ENCODE measurements around the gene PUDP. TPM values are rescaled to one million over a fixed set of nuclear protein-coding genes. Genes with fewer than 3 reads are reported as not detected.

PUDP gene
- total RNA-seq, 2 donors from 2014 or later, result 3.4 to 12.7 TPM

DNA sequence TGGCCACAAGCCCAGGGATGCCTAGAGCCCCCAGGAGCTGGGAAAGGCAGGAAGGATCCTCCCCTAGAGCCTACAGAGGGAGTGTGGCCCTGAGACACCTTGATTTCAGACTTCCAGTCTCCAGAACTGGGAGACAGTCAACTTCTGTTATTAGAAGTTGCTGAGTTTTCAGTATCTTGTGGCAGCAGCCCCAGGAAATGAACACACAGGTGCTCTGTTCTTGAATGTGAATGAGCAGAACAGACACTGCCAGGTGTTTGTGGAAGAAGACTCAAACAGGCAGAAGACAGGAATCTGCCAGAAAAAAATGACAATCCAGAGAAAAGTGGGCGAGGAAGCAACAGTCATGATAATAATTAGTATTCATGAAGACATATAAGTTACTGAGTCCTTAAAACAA is 64.9 kb downstream of the PUDP start:
- H3K27ac ChIP-seq, result no peak overlapping the region
- H3K36me3 ChIP-seq, result no peaks in the 10 kb centered on the region
- no peaks in the 10 kb centered on the region for H3K9me3 ChIP-seq
- H3K4me1 ChIP-seq (ENCODE audit: control insufficient read depth in 1 of 2, low read depth in 2 of 2), result no peaks in the 10 kb centered on the region
- H3K27me3 ChIP-seq (replicated peaks; ENCODE audit: insufficient read depth), result no peaks in the 10 kb centered on the region
- DNase-seq (ENCODE audit: low spot score), result no peak
- ATAC-seq (ENCODE audit: insufficient number of reproducible peaks, low FRiP score, low read depth), result no peak
- H3K4me3 ChIP-seq, result no peak overlapping the region
- TF ChIP-seq, protein P1, sequence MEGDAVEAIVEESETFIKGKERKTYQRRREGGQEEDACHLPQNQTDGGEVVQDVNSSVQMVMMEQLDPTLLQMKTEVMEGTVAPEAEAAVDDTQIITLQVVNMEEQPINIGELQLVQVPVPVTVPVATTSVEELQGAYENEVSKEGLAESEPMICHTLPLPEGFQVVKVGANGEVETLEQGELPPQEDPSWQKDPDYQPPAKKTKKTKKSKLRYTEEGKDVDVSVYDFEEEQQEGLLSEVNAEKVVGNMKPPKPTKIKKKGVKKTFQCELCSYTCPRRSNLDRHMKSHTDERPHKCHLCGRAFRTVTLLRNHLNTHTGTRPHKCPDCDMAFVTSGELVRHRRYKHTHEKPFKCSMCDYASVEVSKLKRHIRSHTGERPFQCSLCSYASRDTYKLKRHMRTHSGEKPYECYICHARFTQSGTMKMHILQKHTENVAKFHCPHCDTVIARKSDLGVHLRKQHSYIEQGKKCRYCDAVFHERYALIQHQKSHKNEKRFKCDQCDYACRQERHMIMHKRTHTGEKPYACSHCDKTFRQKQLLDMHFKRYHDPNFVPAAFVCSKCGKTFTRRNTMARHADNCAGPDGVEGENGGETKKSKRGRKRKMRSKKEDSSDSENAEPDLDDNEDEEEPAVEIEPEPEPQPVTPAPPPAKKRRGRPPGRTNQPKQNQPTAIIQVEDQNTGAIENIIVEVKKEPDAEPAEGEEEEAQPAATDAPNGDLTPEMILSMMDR (IDR thresholded peaks at IDR 0.05), result no peak

DNA sequence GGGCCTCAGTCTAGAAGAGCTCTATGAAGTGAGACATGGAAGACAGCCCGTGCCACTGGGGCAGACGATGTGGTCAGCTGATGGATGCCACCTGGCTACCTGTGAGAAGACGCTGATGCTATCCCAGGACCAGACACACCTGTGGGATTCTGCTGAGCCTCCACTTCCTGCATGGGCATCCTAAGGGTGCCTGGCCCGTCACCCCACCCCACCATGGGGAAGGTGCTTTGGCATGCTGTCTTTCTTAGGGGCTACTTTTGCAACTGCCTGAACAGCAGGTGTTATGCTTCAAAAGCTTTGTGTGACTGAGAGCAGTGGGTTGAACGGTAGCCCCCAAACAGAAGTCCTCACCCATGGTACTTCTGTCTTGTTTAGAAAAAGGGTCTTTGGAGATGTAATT is 65.4 kb downstream of the PUDP start:
- Histone ChIP-seq H3K27me3 (replicated peaks; ENCODE audit: insufficient read depth) (no peaks in the 10 kb centered on the region), H3K4me3 (no peak overlapping the region), H3K36me3 (no peaks in the 10 kb centered on the region), H3K4me1 (ENCODE audit: control insufficient read depth in 1 of 2, low read depth in 2 of 2) (no peaks in the 10 kb centered on the region), H3K9me3 (no peaks in the 10 kb centered on the region), H3K27ac (no peak overlapping the region)
- TF ChIP-seq, protein P1 (IDR thresholded peaks at IDR 0.05), result no peak
- ATAC-seq (ENCODE audit: insufficient number of reproducible peaks, low FRiP score, low read depth) (no peak), DNase-seq (ENCODE audit: low spot score) (no peak)

DNA sequence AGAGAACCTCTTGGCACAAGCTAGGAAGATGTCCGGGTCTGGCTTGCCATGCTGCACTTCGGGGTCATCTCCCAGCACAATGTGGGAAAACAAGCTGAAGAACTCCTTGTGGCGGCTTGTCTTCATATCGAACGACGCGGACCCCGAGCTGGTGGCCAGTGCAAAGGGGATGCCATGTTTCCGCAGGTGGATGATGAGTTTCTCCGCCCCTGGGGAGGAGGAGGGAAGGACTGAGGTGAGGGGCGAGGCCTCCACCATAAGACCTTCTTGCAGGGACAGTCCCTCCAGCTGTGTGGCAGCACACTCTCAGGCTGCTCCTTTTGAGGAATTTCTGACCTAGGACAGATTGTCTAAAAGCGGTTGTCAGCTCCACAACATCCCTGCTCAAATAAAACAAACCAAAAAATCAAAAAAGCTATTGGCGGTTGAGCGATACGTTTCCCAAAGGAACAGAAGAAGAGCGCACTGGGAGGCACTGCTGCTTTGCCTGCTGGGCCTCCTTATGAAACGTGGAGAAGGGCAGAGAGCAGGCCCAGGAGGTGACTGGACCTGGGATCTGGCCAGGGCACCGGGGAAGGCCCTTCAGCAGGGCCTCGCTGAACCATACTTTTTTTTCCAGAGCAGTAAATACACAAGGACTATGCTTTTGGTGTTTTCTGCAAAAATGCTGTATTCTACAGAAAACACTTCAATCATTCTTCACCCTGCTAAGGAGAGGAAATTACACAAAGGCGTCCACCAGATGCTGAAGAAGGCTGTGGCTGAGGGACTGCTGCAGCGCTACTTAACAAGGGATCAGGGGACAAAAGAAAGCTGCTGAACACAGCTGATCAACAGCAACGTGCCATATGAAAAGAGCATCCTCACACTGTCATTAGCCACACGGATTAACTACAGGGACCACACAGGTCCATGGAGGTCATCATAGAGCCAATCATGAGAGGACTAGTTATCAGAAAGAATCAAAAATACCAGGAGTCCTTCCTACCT is 70.4 kb downstream of the PUDP start:
- no peaks in the 10 kb centered on the region for H3K4me1 ChIP-seq (ENCODE audit: control insufficient read depth in 1 of 2, low read depth in 2 of 2)
- H3K27ac ChIP-seq, result no peak overlapping the region
- TF ChIP-seq, protein P1 (IDR thresholded peaks at IDR 0.05), result no peak
- no peak overlapping the region for H3K4me3 ChIP-seq
- ATAC-seq (ENCODE audit: insufficient number of reproducible peaks, low FRiP score, low read depth), result no peak
- no peak for DNase-seq (ENCODE audit: low spot score)
- H3K36me3 ChIP-seq, result no peaks in the 10 kb centered on the region
- no peaks in the 10 kb centered on the region for H3K27me3 ChIP-seq (replicated peaks; ENCODE audit: insufficient read depth)
- H3K9me3 ChIP-seq, result no peaks in the 10 kb centered on the region

DNA sequence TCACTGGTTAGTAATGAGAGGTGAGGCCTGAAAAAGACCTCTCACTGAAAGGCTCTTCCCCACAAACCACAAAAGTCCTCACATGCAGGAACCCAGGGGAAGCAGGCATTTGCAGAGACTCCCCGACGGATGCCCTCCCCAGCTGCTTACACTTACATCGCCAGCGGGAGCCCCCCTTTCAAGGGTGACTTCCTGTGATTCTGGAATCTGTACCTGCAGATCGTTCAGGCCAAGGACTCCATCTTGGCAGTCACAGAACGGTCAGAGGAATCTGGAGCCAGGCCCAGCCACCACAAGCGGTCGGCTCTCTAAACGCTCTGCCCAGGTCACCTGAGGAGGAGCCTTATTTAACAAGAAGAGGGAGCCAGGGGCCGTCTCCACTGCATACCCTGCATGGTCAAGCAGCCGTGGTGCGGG is 71.7 kb downstream of the PUDP start:
- H3K4me1 ChIP-seq (ENCODE audit: control insufficient read depth in 1 of 2, low read depth in 2 of 2), result no peaks in the 10 kb centered on the region
- TF ChIP-seq, protein P1 (IDR thresholded peaks at IDR 0.05), result no peak
- no peak overlapping the region for H3K27ac ChIP-seq
- no peaks in the 10 kb centered on the region for H3K27me3 ChIP-seq (replicated peaks; ENCODE audit: insufficient read depth)
- no peaks in the 10 kb centered on the region for H3K9me3 ChIP-seq
- no peak for DNase-seq (ENCODE audit: low spot score)
- no peaks in the 10 kb centered on the region for H3K36me3 ChIP-seq
- ATAC-seq (ENCODE audit: insufficient number of reproducible peaks, low FRiP score, low read depth), result no peak
- no peak overlapping the region for H3K4me3 ChIP-seq

DNA sequence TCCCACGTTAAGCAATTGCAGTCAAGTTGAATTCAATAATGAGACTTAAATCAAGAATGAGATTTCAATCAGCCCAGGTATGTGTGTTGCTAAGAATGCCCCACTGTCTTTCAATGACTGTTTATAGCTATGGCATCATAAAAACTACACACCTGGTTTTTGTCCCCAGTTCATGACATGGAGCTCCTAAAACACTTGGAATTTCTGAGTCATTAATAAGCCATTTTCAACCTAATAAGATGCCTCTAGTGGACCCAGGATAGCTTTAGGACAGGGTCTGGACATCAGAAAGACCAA is 73.1 kb downstream of the PUDP start:
- no peak overlapping the region for H3K4me3 ChIP-seq
- TF ChIP-seq, protein P1 (IDR thresholded peaks at IDR 0.05), result no peak
- ATAC-seq (ENCODE audit: insufficient number of reproducible peaks, low FRiP score, low read depth), result no peak
- H3K36me3 ChIP-seq, result no peaks in the 10 kb centered on the region
- no peaks in the 10 kb centered on the region for H3K27me3 ChIP-seq (replicated peaks; ENCODE audit: insufficient read depth)
- no peaks in the 10 kb centered on the region for H3K4me1 ChIP-seq (ENCODE audit: control insufficient read depth in 1 of 2, low read depth in 2 of 2)
- H3K27ac ChIP-seq, result no peak overlapping the region
- no peaks in the 10 kb centered on the region for H3K9me3 ChIP-seq
- DNase-seq (ENCODE audit: low spot score), result no peak

Data from thoracic aorta (tissue), 2 donors.